Measurements from ENCODE around the gene CADM1. TPM values are rescaled to one million over a fixed set of nuclear protein-coding genes. Genes with fewer than 3 reads are reported as not detected.

Gene CADM1
- total and polyA plus RNA-seq, 9 of the 15 experiments (the other 6 are each of a cell fraction or from before 2014, with no cell fraction given) = 0.42 TPM; not detected in 8

DNA sequence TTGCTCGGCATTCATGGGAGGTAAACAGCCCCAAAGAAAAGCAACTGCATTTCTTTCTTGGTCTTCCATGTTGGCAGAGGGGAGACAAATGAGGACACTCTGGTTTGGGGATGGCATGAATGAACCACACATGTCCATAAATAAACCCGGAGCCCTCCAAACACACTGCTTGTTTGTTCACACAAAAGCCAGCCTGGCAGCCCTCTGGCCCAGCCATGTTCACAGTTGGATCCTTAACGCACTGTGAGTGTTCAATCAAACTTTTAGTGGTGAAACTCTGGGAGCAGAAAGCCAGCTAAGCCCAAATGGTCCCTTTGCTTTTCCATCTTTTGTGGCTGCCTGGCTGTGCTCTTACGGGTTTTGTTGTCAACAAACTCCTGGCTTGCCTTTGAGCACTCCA, 336.8 kb downstream of the CADM1 start:
- H3K9me3 ChIP-seq (replicated peaks; ENCODE audit: control insufficient read depth, insufficient read depth, low read depth, low read length) = no peaks in the 10 kb centered on the region
- POLR2A ChIA-PET = no interaction called here
- no peak for DNase-seq (ENCODE audit: extremely low read depth in 1 of 4, low spot score in 3 of 4)
- BruUV-seq (replicated peaks) = no TSS peak
- in situ Hi-C loops (cut with MboI) = no loop called here
- H3K36me3 ChIP-seq (ENCODE audit: control insufficient read depth, insufficient read depth, low read length) = no peaks in the 10 kb centered on the region
- H3K27me3 ChIP-seq (ENCODE audit: control insufficient read depth in 2 of 2, insufficient read depth in 2 of 2, low read length in 2 of 2) = peaks cover 3 to 4% of the 10 kb centered on the region in 2 experiments; a peak in 2 of 5 replicates
- H3K9me1 ChIP-seq (ENCODE audit: control insufficient read depth, insufficient read depth, low read length) = no peaks in the 10 kb centered on the region
- intact Hi-C loops (cut with micrococcal nuclease) = no loop called here
- no peaks in the 10 kb centered on the region for H3K79me2 ChIP-seq (ENCODE audit: control insufficient read depth, insufficient read depth, low read length)
- CTCF ChIA-PET (ENCODE audit: low intra/inter-chr PET ratio) = no interaction called here
- no peak overlapping the region for H3K9ac ChIP-seq (ENCODE audit: insufficient read depth in 1 of 2, low read depth in 2 of 2, low read length in 2 of 2)
- 2% methylated on average over 4 of the region's 4 CpGs for WGBS (ENCODE audit: insufficient coverage, low coverage, missing lambda C conversion rate)
- H3K4me3 ChIP-seq = no peak overlapping the region
- FAIRE-seq = no peak
- H4K20me1 ChIP-seq (replicated peaks; ENCODE audit: control insufficient read depth, insufficient read depth, low read length) = no peaks in the 10 kb centered on the region
- no peak overlapping the region for H2AFZ ChIP-seq (ENCODE audit: low read depth, low read length)
- TF ChIP-seq CHCHD3 (CRISPR knock-in tag; IDR thresholded peaks at IDR 0.05) (no peak), KHSRP (IDR thresholded peaks at IDR 0.05) (no peak), PHF8 (IDR thresholded peaks at IDR 0.05; ENCODE audit: borderline replicate concordance, low read length) (no peak), HMGXB4 (CRISPR knock-in tag; IDR thresholded peaks at IDR 0.05) (no peak), KLF16 (IDR thresholded peaks at IDR 0.05) (no peak), RBM17 (IDR thresholded peaks at IDR 0.05; ENCODE audit: borderline replicate concordance, low read depth, low read length) (no peak), DIDO1 (tag; IDR thresholded peaks at IDR 0.05; ENCODE audit: low read depth) (no peak)
- TF ChIP-seq, protein P1, sequence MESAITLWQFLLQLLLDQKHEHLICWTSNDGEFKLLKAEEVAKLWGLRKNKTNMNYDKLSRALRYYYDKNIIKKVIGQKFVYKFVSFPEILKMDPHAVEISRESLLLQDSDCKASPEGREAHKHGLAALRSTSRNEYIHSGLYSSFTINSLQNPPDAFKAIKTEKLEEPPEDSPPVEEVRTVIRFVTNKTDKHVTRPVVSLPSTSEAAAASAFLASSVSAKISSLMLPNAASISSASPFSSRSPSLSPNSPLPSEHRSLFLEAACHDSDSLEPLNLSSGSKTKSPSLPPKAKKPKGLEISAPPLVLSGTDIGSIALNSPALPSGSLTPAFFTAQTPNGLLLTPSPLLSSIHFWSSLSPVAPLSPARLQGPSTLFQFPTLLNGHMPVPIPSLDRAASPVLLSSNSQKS (CRISPR knock-in tag; IDR thresholded peaks at IDR 0.05) = no peak
- H3K4me2 ChIP-seq (ENCODE audit: insufficient read depth, low read length) = no peak overlapping the region
- ATAC-seq = no peak
- H3K4me1 ChIP-seq (replicated peaks in 1 of 2; ENCODE audit: control insufficient read depth in 2 of 2, insufficient read depth in 2 of 2, low read length in 2 of 2) = no peaks in the 10 kb centered on the region
- H3K27ac ChIP-seq (ENCODE audit: extremely low read depth, low read depth, low read length) = no peak overlapping the region

Data from K562 (cell line).